Psoas muscle (tissue), 8 donors: Measurements from ENCODE around the gene SRPK3. TPM values are rescaled to one million over a fixed set of nuclear protein-coding genes. Genes with fewer than 3 reads are reported as not detected.

Experiments
- ATAC-seq, 4 donors: fragments of 200-7000 bp; cut with Tn5 transposase; one replicate each; pipeline ENCODE4 v1.9.1; 2020; ENCODE audit warnings: moderate library complexity in 3 of 4, mild to moderate bottlenecking in 2 of 4
- DNase-seq, 2 donors: peaks; one replicate each; pipeline ENCODE4 v3.0.0-alpha.2; 2020
- H3K27ac ChIP-seq: fragments of 200-600 bp; one replicate; pipeline ENCODE4 v1.8.0; 2022
- H3K27me3 ChIP-seq, 3 donors: fragments of 200-600 bp in 1 of 3; one replicate each; pipeline versions ENCODE4 v1.6.1 to v1.8.0; 2013 to 2022; ENCODE audit warnings: low read length in 2 of 3, mild to moderate bottlenecking in 2 of 3, moderate library complexity in 1 of 3; ENCODE audit not compliant: insufficient read depth in 3 of 3
- H3K36me3 ChIP-seq, 2 donors: fragments of 200-600 bp in 1 of 2; one replicate each; pipeline versions ENCODE4 v1.6.1 to v1.8.0; 2013 to 2022; ENCODE audit warnings: low read depth in 1 of 2, mild to moderate bottlenecking in 1 of 2, moderate library complexity in 1 of 2; ENCODE audit not compliant: insufficient read depth in 1 of 2
- H3K4me1 ChIP-seq: fragments of 200-600 bp; one replicate; pipeline ENCODE4 v1.8.0; 2022
- H3K4me3 ChIP-seq: fragments of 200-600 bp; one replicate; pipeline ENCODE4 v1.8.0; 2022; ENCODE audit warnings: mild to moderate bottlenecking
- H3K9me3 ChIP-seq: fragments of 200-600 bp; one replicate; pipeline ENCODE4 v1.8.0; 2022
- CTCF ChIP-seq: fragments of 200-600 bp; IDR thresholded peaks from one replicate; pipeline ENCODE4 v1.8.0; 2022; ENCODE audit warnings: antibody characterized with exemption
- WGBS, 3 donors: extraction: QIAGEN DNeasy Blood & Tissue Kit; methylation state at CpG; one replicate each; pipeline versions ENCODE4 v1.1.6 to v1.1.7; 2013; 5-methylcytosine and 5-hydroxymethylcytosine counted together
- intact Hi-C, 2 donors: fragments of 100-400 bp; cut with DNase I; formaldehyde crosslinking; loops; one replicate each; pipeline versions ENCODE4 v1.11.0 to v1.14.2; 2022
- polyA plus RNA-seq, 3 donors: library from polyadenylated mRNA; stranded (reverse); fragments of 200-250 nt; gene quantifications; one replicate each; pipeline ENCODE4 v1.2.3, GENCODE V29; 2013
- total RNA-seq, 4 donors: library from RNA; stranded (reverse); fragmentation: NEBNext Ultra II Directional in 2 of 4; extraction: Animal tissue kit (Norgen Biotek cat#: 25700) in 2 of 4; gene quantifications; one replicate each; pipeline versions ENCODE4 v1.2.1 to v1.2.4, GENCODE V29; 2021 to 2023
- donor health status: healthy with polysubstance abuse.
- donor health status: DM: no; HTN: no; CAD: no; lungs with moderate emphysema.
- donor health status: Bipolar disorder and iron deficiency.
- donor health status: healthy.
- donor health status: DM: yes; HTN: yes; CAD: no.
- donor health status: DM: no; HTN: no; CAD: no.
- donor health status: DM: no; HTN: no; CAD: no.
- donor health status: DM: yes; HTN: yes; CAD: no.

The SRPK3 gene
- total and polyA plus RNA-seq, 7 donors, result 14.5 to 140 (median 43.7) TPM

GRCh38 chrX:153794897-153795816, 14.3 kb downstream of the SRPK3 start:
- H3K4me3 ChIP-seq, result peak overlapping the region; percentile 78
- H3K27me3 ChIP-seq, result no peaks in the 10 kb centered on the region
- TF ChIP-seq CTCF, result no peak
- intact Hi-C loops, result no loop called here
- 6 to 40% (median 10%) methylated on average over 23 to 47 of the region's 47 CpGs for WGBS, 3 donors
- H3K36me3 ChIP-seq, result peaks cover 4 to 13% of the 10 kb centered on the region in 2 donors
- peak in 3 of 4 donors; percentile 10 to 24 (median 18) for ATAC-seq
- peaks cover 13% of the 10 kb centered on the region for H3K4me1 ChIP-seq
- peak in 1 of 2 donors; percentile 35 for DNase-seq
- no peaks in the 10 kb centered on the region for H3K9me3 ChIP-seq
- peak overlapping the region; percentile 91 for H3K27ac ChIP-seq

GRCh38 chrX:153797415-153798015, 16.7 kb downstream of the SRPK3 start:
- TF ChIP-seq CTCF, result no peak
- Histone ChIP-seq H3K27me3 (no peaks in the 10 kb centered on the region), H3K36me3 (peaks cover 4 to 13% of the 10 kb centered on the region in 2 donors), H3K4me3 (no peak overlapping the region), H3K9me3 (no peaks in the 10 kb centered on the region), H3K4me1 (peaks cover 10% of the 10 kb centered on the region), H3K27ac (no peak overlapping the region)
- intact Hi-C loops, result no loop called here
- WGBS, 3 donors, result 82 to 90% (median 89%) methylated on average over 11 to 15 of the region's 15 CpGs
- DNase-seq (no peak), ATAC-seq (no peak)

GRCh38 chrX:153799326-153799725, 18.5 kb downstream of the SRPK3 start:
- WGBS, 3 donors, result 82 to 90% (median 86%) methylated on average over 5 of the region's 5 CpGs

GRCh38 chrX:153800177-153800722, 19.4 kb downstream of the SRPK3 start:
- peaks cover 5% of the 10 kb centered on the region for H3K4me1 ChIP-seq
- no peak for TF ChIP-seq CTCF
- peak; percentile 22 to 44 (median 34) for ATAC-seq
- DNase-seq, result no peak
- H3K27ac ChIP-seq, result no peak overlapping the region
- H3K36me3 ChIP-seq, result peaks cover 4 to 13% of the 10 kb centered on the region in 2 donors
- no peak overlapping the region for H3K4me3 ChIP-seq
- intact Hi-C loops, result no loop called here
- H3K9me3 ChIP-seq, result no peaks in the 10 kb centered on the region
- no peaks in the 10 kb centered on the region for H3K27me3 ChIP-seq
- 40 to 60% (median 52%) methylated on average over 12 to 16 of the region's 16 CpGs for WGBS, 3 donors

More at GRCh38 chrX:153799326-153799725, 18.5 kb downstream of the SRPK3 start:
- no peak for TF ChIP-seq CTCF
- ATAC-seq (no peak), DNase-seq (no peak)
- intact Hi-C loops, result no loop called here
- no peaks in the 10 kb centered on the region for H3K9me3 ChIP-seq
- H3K4me1 ChIP-seq, result peaks cover 5% of the 10 kb centered on the region
- no peak overlapping the region for H3K4me3 ChIP-seq
- H3K27ac ChIP-seq, result no peak overlapping the region
- H3K27me3 ChIP-seq, result no peaks in the 10 kb centered on the region
- peaks cover 4 to 13% of the 10 kb centered on the region in 2 donors for H3K36me3 ChIP-seq
